MM.1S (cell line): Measurements from ENCODE around the gene HOXA13.

ENCODE experiments used
- DNase-seq: peaks from one replicate; pipeline ENCODE4 v3.0.0-alpha.2; 2015
- H2AFZ ChIP-seq: fragments of 300-600 bp; sonication (generic); 2 replicates; pipeline ENCODE4 v1.6.0; 2016; ENCODE audit warnings: antibody characterized with exemption, low read length
- H3F3A ChIP-seq: fragments of 300-600 bp; sonication (generic); 2 replicates; pipeline ENCODE4 v1.6.1; 2016; ENCODE audit warnings: mild to moderate bottlenecking, antibody characterized with exemption, low read length, moderate library complexity, mixed read lengths; ENCODE audit not compliant: insufficient read depth
- H3K27ac ChIP-seq: fragments of 300-600 bp; sonication (generic); 2 replicates; pipeline ENCODE4 v1.5.1; 2016; ENCODE audit warnings: mild to moderate bottlenecking, low read length
- H3K27me3 ChIP-seq: fragments of 300-600 bp; sonication (generic); replicated peaks from 2 replicates; pipeline ENCODE4 v1.6.0; 2016; ENCODE audit warnings: low read length; ENCODE audit not compliant: insufficient read depth
- H3K36me3 ChIP-seq: fragments of 300-600 bp; sonication (generic); replicated peaks from 2 replicates; pipeline ENCODE4 v1.6.1; 2016; ENCODE audit warnings: mild to moderate bottlenecking, low read length, mixed read lengths; ENCODE audit not compliant: insufficient read depth
- H3K4me1 ChIP-seq: fragments of 300-600 bp; sonication (generic); 2 replicates; pipeline ENCODE4 v1.6.1; 2016; ENCODE audit warnings: low read length, mixed read lengths
- H3K4me2 ChIP-seq: fragments of 300-600 bp; sonication (generic); 2 replicates; pipeline ENCODE4 v1.6.0; 2016; ENCODE audit warnings: low read depth, low read length
- H3K4me3 ChIP-seq: fragments of 300-600 bp; sonication (generic); 2 replicates; pipeline ENCODE4 v1.5.1; 2016; ENCODE audit warnings: low read length, mixed read lengths
- H3K79me2 ChIP-seq: fragments of 300-600 bp; sonication (generic); 2 replicates; pipeline ENCODE4 v1.6.1; 2016; ENCODE audit warnings: mixed run types, low read length, mixed read lengths
- H3K9ac ChIP-seq: fragments of 300-600 bp; sonication (generic); 2 replicates; pipeline ENCODE4 v1.6.1; 2016; ENCODE audit warnings: low read length, mixed read lengths
- H3K9me2 ChIP-seq: fragments of 300-600 bp; sonication (generic); replicated peaks from 2 replicates; pipeline ENCODE4 v1.6.1; 2016; ENCODE audit warnings: mild to moderate bottlenecking, low read length, mixed read lengths; ENCODE audit not compliant: insufficient read depth
- H3K9me3 ChIP-seq: fragments of 300-600 bp; sonication (generic); replicated peaks from 2 replicates; pipeline ENCODE4 v1.6.1; 2016; ENCODE audit warnings: mild to moderate bottlenecking, low read length, mixed read lengths; ENCODE audit not compliant: insufficient read depth
- H4K20me1 ChIP-seq: fragments of 300-600 bp; sonication (generic); 2 replicates; pipeline ENCODE4 v1.6.1; 2016; ENCODE audit warnings: mild to moderate bottlenecking, low read length, moderate library complexity, mixed read lengths; ENCODE audit not compliant: insufficient read depth
- EZH2 ChIP-seq: fragments of 300-600 bp; sonication (generic); optimal IDR thresholded peaks from 2 replicates; pipeline ENCODE3; 2017; ENCODE audit warnings: low read depth, mild to moderate bottlenecking, antibody characterized with exemption, low read length, mixed read lengths
- EZH2phosphoT487 ChIP-seq: fragments of 300-600 bp; sonication (generic); IDR thresholded peaks from 2 replicates; pipeline ENCODE4 v1.6.1; 2018; ENCODE audit warnings: antibody characterized with exemption, low read length
- TF ChIP-seq, protein P1 (sequence below): fragments of 300-600 bp; sonication (generic); IDR thresholded peaks from 2 replicates; pipeline ENCODE4 v1.5.1; 2016; ENCODE audit warnings: antibody characterized with exemption, low read length, mixed read lengths

HOXA13 gene

DNA sequence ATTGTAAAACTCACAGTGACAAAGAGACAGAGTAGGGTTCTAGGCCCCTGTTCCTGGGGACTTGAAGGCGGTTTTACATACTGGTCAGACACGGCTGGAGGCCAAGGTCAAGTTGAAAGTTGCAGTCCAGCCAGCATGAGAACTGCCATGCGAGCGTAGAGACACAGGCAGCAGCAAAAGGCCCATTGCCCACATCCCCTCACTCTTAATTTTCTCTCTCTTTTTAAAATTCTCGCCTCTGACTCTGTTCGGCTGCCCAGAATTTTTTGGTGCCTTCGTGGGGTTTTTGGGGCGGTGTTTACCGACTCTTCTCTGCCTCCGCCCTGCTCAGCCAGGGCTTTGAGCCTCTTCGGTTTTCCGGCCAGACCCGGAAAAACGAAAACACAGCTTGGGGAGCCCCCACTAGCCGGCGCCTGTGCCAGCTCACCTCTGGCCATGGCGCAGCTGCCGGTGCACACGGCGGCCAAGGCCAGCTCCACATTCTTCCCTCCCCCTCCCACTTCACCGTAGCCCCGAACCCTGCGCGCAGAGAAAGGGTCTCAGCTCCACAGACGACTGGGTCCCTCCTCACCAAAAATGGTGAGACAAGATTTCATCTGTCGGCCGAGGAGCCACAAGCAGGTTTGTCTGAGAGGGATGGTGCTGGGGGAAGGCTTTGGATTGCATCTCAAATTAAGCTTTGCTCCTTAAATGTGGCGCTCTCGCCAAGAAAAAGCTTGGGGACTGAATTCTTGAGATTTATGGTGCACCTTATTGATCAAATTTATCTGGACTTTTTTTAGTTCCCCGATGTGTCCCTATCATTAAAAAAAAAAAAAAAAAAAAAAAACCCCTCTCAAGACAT, 2.3 kb upstream of the HOXA13 start:
- Histone ChIP-seq H4K20me1 (0 out of 2 replicates have a peak, but pooled peaks cover 3% of the 10 kb centered on the region), H3K9ac (no peak overlapping the region), H3F3A (no peaks in the 10 kb centered on the region), H3K27ac (no peak overlapping the region), H3K4me3 (no peak overlapping the region), H3K4me2 (no peak overlapping the region), H3K9me3 (no peaks in the 10 kb centered on the region), H3K27me3 (peaks cover 76% of the 10 kb centered on the region), H3K9me2 (no peaks in the 10 kb centered on the region), H3K79me2 (no peaks in the 10 kb centered on the region), H3K36me3 (no peaks in the 10 kb centered on the region), H3K4me1 (no peaks in the 10 kb centered on the region), H2AFZ (no peak overlapping the region)
- DNase-seq, result no peak
- TF ChIP-seq, protein P1, sequence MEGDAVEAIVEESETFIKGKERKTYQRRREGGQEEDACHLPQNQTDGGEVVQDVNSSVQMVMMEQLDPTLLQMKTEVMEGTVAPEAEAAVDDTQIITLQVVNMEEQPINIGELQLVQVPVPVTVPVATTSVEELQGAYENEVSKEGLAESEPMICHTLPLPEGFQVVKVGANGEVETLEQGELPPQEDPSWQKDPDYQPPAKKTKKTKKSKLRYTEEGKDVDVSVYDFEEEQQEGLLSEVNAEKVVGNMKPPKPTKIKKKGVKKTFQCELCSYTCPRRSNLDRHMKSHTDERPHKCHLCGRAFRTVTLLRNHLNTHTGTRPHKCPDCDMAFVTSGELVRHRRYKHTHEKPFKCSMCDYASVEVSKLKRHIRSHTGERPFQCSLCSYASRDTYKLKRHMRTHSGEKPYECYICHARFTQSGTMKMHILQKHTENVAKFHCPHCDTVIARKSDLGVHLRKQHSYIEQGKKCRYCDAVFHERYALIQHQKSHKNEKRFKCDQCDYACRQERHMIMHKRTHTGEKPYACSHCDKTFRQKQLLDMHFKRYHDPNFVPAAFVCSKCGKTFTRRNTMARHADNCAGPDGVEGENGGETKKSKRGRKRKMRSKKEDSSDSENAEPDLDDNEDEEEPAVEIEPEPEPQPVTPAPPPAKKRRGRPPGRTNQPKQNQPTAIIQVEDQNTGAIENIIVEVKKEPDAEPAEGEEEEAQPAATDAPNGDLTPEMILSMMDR, result no peak
- TF ChIP-seq EZH2phosphoT487 (no peak), EZH2 (no peak)

DNA sequence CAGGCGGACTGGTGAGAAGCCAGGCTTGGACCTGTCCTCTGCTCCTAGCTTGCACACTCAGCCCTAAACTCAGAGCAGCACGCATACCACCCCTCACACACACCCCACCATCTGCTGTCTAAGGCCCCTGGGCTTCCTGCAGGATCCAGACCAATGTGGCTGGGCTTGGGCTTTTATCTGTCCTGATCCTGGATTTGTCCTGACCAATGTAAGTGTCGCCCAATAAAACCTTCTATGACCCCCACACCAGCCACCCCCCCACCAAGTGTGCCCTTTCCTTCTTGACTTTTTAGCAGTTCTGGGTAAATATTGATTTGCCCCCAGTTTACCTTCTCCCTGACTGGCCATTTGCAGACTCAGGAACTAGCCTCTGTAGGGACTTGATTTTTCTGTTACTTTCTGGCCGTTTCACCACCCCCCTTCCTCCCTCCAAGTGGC, 1.7 kb upstream of the HOXA13 start:
- H3K4me2 ChIP-seq, result no peak overlapping the region
- H3K9ac ChIP-seq, result no peak overlapping the region
- no peak for DNase-seq
- H3K9me2 ChIP-seq, result no peaks in the 10 kb centered on the region
- H3K4me3 ChIP-seq, result no peak overlapping the region
- no peaks in the 10 kb centered on the region for H3K36me3 ChIP-seq
- TF ChIP-seq, protein P1, result no peak
- TF ChIP-seq EZH2 (no peak), EZH2phosphoT487 (no peak)
- no peak overlapping the region for H3K27ac ChIP-seq
- H2AFZ ChIP-seq, result no peak overlapping the region
- H4K20me1 ChIP-seq, result 0 out of 2 replicates have a peak, but pooled peaks cover 3% of the 10 kb centered on the region
- no peaks in the 10 kb centered on the region for H3K79me2 ChIP-seq
- peaks cover 83% of the 10 kb centered on the region for H3K27me3 ChIP-seq
- H3K9me3 ChIP-seq, result no peaks in the 10 kb centered on the region
- no peaks in the 10 kb centered on the region for H3F3A ChIP-seq
- no peaks in the 10 kb centered on the region for H3K4me1 ChIP-seq

DNA sequence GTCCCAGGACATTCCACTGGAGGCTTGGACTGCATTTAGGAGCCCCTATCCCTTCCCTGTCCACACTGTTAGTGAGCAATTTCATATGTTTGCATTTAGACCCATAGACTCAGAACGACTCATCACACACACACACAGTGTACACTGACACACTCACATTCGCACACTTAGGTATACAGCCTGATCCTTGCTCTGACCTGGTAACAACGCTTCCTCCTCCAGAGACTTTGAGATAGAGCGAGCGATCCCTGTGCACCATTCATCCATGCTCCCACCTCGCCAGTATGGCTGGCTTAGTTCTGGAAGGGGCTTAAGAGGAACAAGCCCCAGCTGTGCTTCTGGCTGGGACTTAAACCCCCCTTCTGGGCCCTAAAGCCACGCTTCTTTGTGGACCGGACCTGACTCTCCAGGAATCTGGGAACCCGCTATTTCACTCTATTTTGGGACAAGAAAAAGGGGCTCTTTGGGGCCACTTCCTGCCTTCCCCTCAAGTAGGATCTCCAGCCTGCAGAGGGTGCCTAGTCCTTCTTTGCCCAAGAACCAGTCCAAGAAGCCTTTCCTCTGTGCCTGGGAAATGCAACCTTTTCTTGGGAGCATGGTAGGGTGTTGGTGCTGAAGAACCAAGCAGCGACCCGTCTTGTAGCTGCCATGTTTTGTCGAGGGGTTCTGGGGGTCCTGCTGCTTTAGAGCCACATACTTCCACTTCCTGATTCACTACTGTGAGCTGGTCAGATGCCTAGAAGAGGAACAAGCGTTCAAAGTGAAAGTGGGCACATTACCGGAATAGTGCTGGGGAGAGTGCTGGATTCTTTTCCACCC, 1.1 kb upstream of the HOXA13 start:
- Histone ChIP-seq H3F3A (no peaks in the 10 kb centered on the region), H3K79me2 (no peaks in the 10 kb centered on the region), H3K27me3 (peaks cover 84% of the 10 kb centered on the region), H3K4me3 (peak overlapping the region; percentile 57; the same call in 1 of the 2 replicates), H3K36me3 (no peaks in the 10 kb centered on the region), H3K4me1 (no peaks in the 10 kb centered on the region), H3K9ac (no peak overlapping the region), H3K9me3 (no peaks in the 10 kb centered on the region), H3K9me2 (no peaks in the 10 kb centered on the region), H3K27ac (no peak overlapping the region), H4K20me1 (0 out of 2 replicates have a peak, but pooled peaks cover 3% of the 10 kb centered on the region), H3K4me2 (peak overlapping the region; percentile 86), H2AFZ (peak overlapping the region; percentile 74; the same call in 1 of the 2 replicates)
- DNase-seq, result no peak
- TF ChIP-seq, protein P1, result no peak
- TF ChIP-seq EZH2 (no peak), EZH2phosphoT487 (no peak)
